ENCODE results near the gene NCOA1. TPM values are rescaled to one million over a fixed set of nuclear protein-coding genes. Genes with fewer than 3 reads are reported as not detected.

NCOA1 gene
- total RNA-seq, 2 experiments from 2014 or later: 6.1 to 12.1 TPM

- intact Hi-C loops (cut with micrococcal nuclease; ENCODE audit: unreplicated experiment): no loop called here
- H3K79me2 ChIP-seq (ENCODE audit: insufficient read depth, low read depth, low read length): no peaks in the 10 kb centered on the region
- no peaks in the 10 kb centered on the region for H3K9me3 ChIP-seq (ENCODE audit: low read length)
- no peaks in the 10 kb centered on the region for H4K20me1 ChIP-seq (ENCODE audit: insufficient read depth, low read length)
- H3K4me2 ChIP-seq (ENCODE audit: low read length): no peak overlapping the region
- no peak overlapping the region for H3K4me3 ChIP-seq (ENCODE audit: low read depth, low read length, poor library complexity, severe bottlenecking)
- ChIA-PET CTCF (ENCODE audit: unreplicated experiment) (no interaction called here), POLR2A (no interaction called here)
- H2AFZ ChIP-seq (ENCODE audit: low read length): no peak overlapping the region
- DNase-seq (ENCODE audit: low spot score): no peak
- H3K9me2 ChIP-seq (ENCODE audit: insufficient read depth, low read length): no peaks in the 10 kb centered on the region
- H3K36me3 ChIP-seq (ENCODE audit: insufficient read depth, low read length): no peaks in the 10 kb centered on the region
- H3K4me1 ChIP-seq (ENCODE audit: insufficient read depth, low read length, poor library complexity, severe bottlenecking): peaks cover 4% of the 10 kb centered on the region
- no peak overlapping the region for H3K27ac ChIP-seq (ENCODE audit: low read depth, low read length, poor library complexity, severe bottlenecking)
- TF ChIP-seq EZH2phosphoT487 (IDR thresholded peaks at IDR 0.05; ENCODE audit: borderline replicate concordance, low read depth, low read length): no peak
- no peak for TF ChIP-seq CTCF (conservative IDR thresholded peaks at IDR 0.05; ENCODE audit: low read length)
- no TSS peak for BruUV-seq (replicated peaks)
Measured at GRCh38 chr2:24742730-24743129, 251.7 kb downstream of the NCOA1 start.

- H3K9me3 ChIP-seq (ENCODE audit: low read length): no peaks in the 10 kb centered on the region
- H3K4me2 ChIP-seq (ENCODE audit: low read length): no peak overlapping the region
- BruUV-seq (replicated peaks): no TSS peak
- ChIA-PET POLR2A (no interaction called here), CTCF (ENCODE audit: unreplicated experiment) (no interaction called here)
- no peaks in the 10 kb centered on the region for H3K9me2 ChIP-seq (ENCODE audit: insufficient read depth, low read length)
- intact Hi-C loops (cut with micrococcal nuclease; ENCODE audit: unreplicated experiment): no loop called here
- no peaks in the 10 kb centered on the region for H3K79me2 ChIP-seq (ENCODE audit: insufficient read depth, low read depth, low read length)
- no peak overlapping the region for H2AFZ ChIP-seq (ENCODE audit: low read length)
- no peaks in the 10 kb centered on the region for H4K20me1 ChIP-seq (ENCODE audit: insufficient read depth, low read length)
- TF ChIP-seq CTCF (conservative IDR thresholded peaks at IDR 0.05; ENCODE audit: low read length) (no peak), EZH2phosphoT487 (IDR thresholded peaks at IDR 0.05; ENCODE audit: borderline replicate concordance, low read depth, low read length) (no peak)
- H3K4me1 ChIP-seq (ENCODE audit: insufficient read depth, low read length, poor library complexity, severe bottlenecking): peaks cover 4% of the 10 kb centered on the region
- H3K36me3 ChIP-seq (ENCODE audit: insufficient read depth, low read length): no peaks in the 10 kb centered on the region
- H3K27ac ChIP-seq (ENCODE audit: low read depth, low read length, poor library complexity, severe bottlenecking): no peak overlapping the region
- DNase-seq (ENCODE audit: low spot score): no peak
- H3K4me3 ChIP-seq (ENCODE audit: low read depth, low read length, poor library complexity, severe bottlenecking): no peak overlapping the region
Measured at GRCh38 chr2:24743924-24744323, 252.9 kb downstream of the NCOA1 start.

- CTCF ChIA-PET (ENCODE audit: unreplicated experiment): no interaction called here
Measured at GRCh38 chr2:24744356-24744755, 253.3 kb downstream of the NCOA1 start.

More at GRCh38 chr2:24744356-24744755, 253.3 kb downstream of the NCOA1 start:
- Histone ChIP-seq H4K20me1 (ENCODE audit: insufficient read depth, low read length) (no peaks in the 10 kb centered on the region), H2AFZ (ENCODE audit: low read length) (no peak overlapping the region), H3K79me2 (ENCODE audit: insufficient read depth, low read depth, low read length) (no peaks in the 10 kb centered on the region), H3K4me2 (ENCODE audit: low read length) (no peak overlapping the region), H3K27ac (ENCODE audit: low read depth, low read length, poor library complexity, severe bottlenecking) (no peak overlapping the region), H3K4me1 (ENCODE audit: insufficient read depth, low read length, poor library complexity, severe bottlenecking) (peaks cover 4% of the 10 kb centered on the region), H3K4me3 (ENCODE audit: low read depth, low read length, poor library complexity, severe bottlenecking) (no peak overlapping the region), H3K36me3 (ENCODE audit: insufficient read depth, low read length) (no peaks in the 10 kb centered on the region), H3K9me3 (ENCODE audit: low read length) (no peaks in the 10 kb centered on the region), H3K9me2 (ENCODE audit: insufficient read depth, low read length) (no peaks in the 10 kb centered on the region)
- no TSS peak for BruUV-seq (replicated peaks)
- intact Hi-C loops (cut with micrococcal nuclease; ENCODE audit: unreplicated experiment): no loop called here
- TF ChIP-seq CTCF (conservative IDR thresholded peaks at IDR 0.05; ENCODE audit: low read length) (no peak), EZH2phosphoT487 (IDR thresholded peaks at IDR 0.05; ENCODE audit: borderline replicate concordance, low read depth, low read length) (no peak)
- POLR2A ChIA-PET: interaction anchor here (0.7 kb wide), 1 partner anchor 1604 kb away, joined by 4 read pairs; no protein-coding TSS in a partner anchor
- no peak for DNase-seq (ENCODE audit: low spot score)

Data from OCI-LY7 (cell line).